Spinal cord (tissue), 10 donors: ENCODE measurements around the gene CFAP46. TPM values are rescaled to one million over a fixed set of nuclear protein-coding genes. Genes with fewer than 3 reads are reported as not detected.
"Not testable (repeated sequence)": the region's sequence is repeated elsewhere in the genome, so short reads cannot be mapped to it uniquely, and the experiment has no call there.

Source experiments
- DNase-seq, 6 donors: peaks; one replicate each; pipeline versions ENCODE4 v3.0.0 to v3.0.0-alpha.2; 2013 to 2015; ENCODE audit warnings: low spot score in 6 of 6, low read depth in 4 of 6
- H3K27ac ChIP-seq: one replicate; pipeline ENCODE4 v1.5.1; 2013; ENCODE audit warnings: low read depth, low read length, control low read depth
- H3K27me3 ChIP-seq: one replicate; pipeline ENCODE4 v1.6.1; 2013; ENCODE audit warnings: low read length; ENCODE audit not compliant: control insufficient read depth, insufficient read depth
- H3K36me3 ChIP-seq: one replicate; pipeline ENCODE4 v1.6.1; 2013; ENCODE audit warnings: low read length; ENCODE audit not compliant: control insufficient read depth, insufficient read depth
- H3K4me1 ChIP-seq: one replicate; pipeline ENCODE4 v1.6.1; 2013; ENCODE audit warnings: low read length; ENCODE audit not compliant: control insufficient read depth, insufficient read depth
- H3K4me3 ChIP-seq: one replicate; pipeline ENCODE4 v1.5.1; 2013; ENCODE audit warnings: low read depth, low read length, control low read depth
- H3K9me3 ChIP-seq: one replicate; pipeline ENCODE4 v1.6.1; 2013; ENCODE audit warnings: low read length; ENCODE audit not compliant: control insufficient read depth, insufficient read depth
- WGBS: methylation state at CpG from one replicate; pipeline ENCODE4 v1.1.5; 2013; ENCODE audit warnings: missing lambda C conversion rate; ENCODE audit not compliant: insufficient coverage; 5-methylcytosine and 5-hydroxymethylcytosine counted together
- polyA plus RNA-seq, 2 donors: library from polyadenylated mRNA; unstranded; fragments of 120-200 nt; gene quantifications; one replicate each; pipeline ENCODE4 v1.2.1, GENCODE V29; 2013; ENCODE audit not compliant: insufficient read length in 2 of 2
- total RNA-seq, 2 donors: library from RNA; depleted of rRNA in 1 of 2; stranded (reverse); fragments of 120-200 nt in 1 of 2; fragments of >200 nt in 1 of 2; gene quantifications; one replicate each; pipeline versions ENCODE4 v1.2.3 to v1.2.4, GENCODE V29; 2013 to 2014
- donor health status: healthy.

Gene CFAP46
- total and polyA plus RNA-seq, 4 donors, result 5.3 to 14.3 (median 13.2) TPM

DNA sequence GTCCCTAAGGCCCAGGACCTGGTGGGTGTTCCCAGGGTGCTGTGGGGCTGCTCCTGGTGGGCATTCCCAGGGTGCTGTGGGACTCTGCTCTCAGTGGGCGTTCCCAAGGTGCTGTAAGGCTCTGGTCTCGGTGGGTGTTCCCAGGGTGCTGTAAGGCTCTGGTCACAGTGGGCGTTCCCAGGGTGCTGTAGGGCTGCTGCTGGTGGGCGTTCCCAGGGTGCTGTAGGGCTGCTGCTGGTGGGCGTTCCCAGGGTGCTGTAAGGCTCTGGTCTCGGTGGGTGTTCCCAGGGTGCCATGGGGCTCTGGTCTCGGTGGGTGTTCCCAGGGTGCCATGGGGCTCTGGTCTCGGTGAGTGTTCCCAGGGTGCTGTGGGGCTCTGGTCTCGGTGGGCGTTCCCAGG is 99.1 kb downstream of the CFAP46 start:
- WGBS, result 94% methylated on average over 10 of the region's 10 CpGs
- Histone ChIP-seq H3K36me3 (peaks cover 18% of the 10 kb centered on the region), H3K4me1 (peaks cover 10% of the 10 kb centered on the region)
- H3K27ac ChIP-seq, H3K9me3 ChIP-seq, DNase-seq, H3K27me3 ChIP-seq, H3K4me3 ChIP-seq: not testable (repeated sequence)

DNA sequence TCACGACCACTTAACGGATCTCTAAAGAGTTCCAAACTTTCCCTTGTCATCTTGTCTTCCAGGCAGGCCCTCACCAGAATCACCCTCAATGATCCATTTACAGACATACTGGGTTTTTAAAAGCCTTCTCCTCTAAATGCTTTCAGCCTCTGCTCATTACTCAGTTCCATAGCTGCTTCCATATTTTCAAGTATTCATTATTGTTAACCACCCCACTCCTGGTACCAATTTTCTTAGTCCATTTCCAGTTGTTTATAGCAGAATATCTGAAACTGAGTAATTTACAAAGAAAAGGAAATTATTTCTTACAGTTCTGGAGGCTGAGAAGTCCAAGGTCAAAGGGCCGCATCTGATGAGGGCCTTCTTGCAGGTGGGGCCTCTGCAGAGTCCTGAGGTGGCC is 100.0 kb downstream of the CFAP46 start:
- no peak for DNase-seq
- WGBS, result 92% methylated on average over 3 of the region's 3 CpGs
- Histone ChIP-seq H3K27ac (no peak overlapping the region), H3K4me3 (no peak overlapping the region), H3K4me1 (peaks cover 1% of the 10 kb centered on the region), H3K9me3 (peaks cover 7% of the 10 kb centered on the region), H3K36me3 (peaks cover 17% of the 10 kb centered on the region), H3K27me3 (peaks cover 3% of the 10 kb centered on the region)

DNA sequence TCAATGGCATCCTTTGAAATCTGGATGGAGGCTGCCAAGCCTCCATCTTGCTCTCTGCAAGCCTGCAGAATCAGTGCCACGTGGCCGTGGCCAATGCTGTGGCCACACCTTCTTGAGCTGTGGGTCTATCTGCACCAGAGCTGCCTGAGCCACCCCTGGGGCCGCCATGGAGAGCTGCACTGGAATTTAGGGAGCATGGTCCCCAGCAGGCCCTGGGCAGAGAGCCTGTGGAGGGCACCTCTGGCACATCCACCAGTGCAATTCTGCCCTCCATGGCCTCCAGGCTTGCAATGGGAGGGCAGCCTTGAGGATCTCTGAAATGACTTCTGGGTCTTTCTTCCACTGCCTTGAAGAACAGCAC is 100.8 kb downstream of the CFAP46 start:
- no peak for DNase-seq
- H3K27me3 ChIP-seq, result peaks cover 3% of the 10 kb centered on the region
- 80% methylated on average over 3 of the region's 3 CpGs for WGBS
- H3K27ac ChIP-seq, result no peak overlapping the region
- H3K4me3 ChIP-seq, result no peak overlapping the region
- peaks cover 11% of the 10 kb centered on the region for H3K36me3 ChIP-seq
- H3K4me1 ChIP-seq, result peaks cover 7% of the 10 kb centered on the region
- peaks cover 7% of the 10 kb centered on the region for H3K9me3 ChIP-seq

DNA sequence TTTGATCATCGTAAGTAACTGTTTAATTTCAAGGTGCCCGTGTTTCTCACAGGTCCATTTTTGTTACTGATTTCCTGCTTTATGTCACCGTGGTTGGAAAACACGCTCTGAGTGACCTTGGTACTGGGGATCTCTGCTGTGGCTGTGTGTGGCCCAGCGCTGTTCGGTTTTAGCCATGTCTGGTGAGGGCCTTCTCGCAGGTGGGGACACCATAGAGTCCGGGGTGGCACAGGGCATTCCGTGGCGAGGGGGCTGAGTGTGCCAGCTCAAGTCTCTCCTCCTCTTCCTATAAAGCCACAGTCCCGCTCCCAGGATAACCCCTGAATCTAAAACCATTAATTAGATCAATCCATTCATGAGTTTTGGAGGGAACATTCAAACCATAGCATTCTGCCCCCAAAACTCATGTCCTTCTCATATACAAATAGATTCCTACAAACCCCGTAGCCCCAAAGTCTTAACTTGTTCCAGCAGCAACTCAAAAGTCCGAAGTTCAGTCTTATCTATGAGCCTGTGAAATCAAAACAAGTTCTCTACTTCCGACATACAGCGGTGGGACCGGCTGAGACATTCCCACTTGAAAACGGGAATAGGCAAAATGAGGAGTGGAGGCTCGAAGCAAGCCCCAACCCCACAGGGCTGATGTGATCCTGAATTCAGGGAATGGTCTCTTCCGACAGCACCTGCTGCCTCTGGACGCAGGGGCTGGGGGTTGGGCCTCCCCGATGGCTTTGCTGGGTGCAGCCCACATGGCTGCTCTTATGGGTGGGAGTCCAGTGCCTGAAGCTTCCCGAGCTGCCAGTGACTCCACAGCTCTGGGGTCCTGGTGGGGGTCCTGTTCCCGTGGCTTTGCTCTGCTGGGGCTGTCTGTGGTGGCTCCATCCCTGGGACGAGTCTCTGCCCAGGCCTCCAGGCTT is 101.4 kb downstream of the CFAP46 start:
- DNase-seq, result no peak
- H3K27ac ChIP-seq, result no peak overlapping the region
- peaks cover 3% of the 10 kb centered on the region for H3K27me3 ChIP-seq
- peaks cover 13% of the 10 kb centered on the region for H3K4me1 ChIP-seq
- H3K36me3 ChIP-seq, result peaks cover 12% of the 10 kb centered on the region
- no peak overlapping the region for H3K4me3 ChIP-seq
- peaks cover 7% of the 10 kb centered on the region for H3K9me3 ChIP-seq
- 89% methylated on average over 17 of the region's 24 CpGs for WGBS

DNA sequence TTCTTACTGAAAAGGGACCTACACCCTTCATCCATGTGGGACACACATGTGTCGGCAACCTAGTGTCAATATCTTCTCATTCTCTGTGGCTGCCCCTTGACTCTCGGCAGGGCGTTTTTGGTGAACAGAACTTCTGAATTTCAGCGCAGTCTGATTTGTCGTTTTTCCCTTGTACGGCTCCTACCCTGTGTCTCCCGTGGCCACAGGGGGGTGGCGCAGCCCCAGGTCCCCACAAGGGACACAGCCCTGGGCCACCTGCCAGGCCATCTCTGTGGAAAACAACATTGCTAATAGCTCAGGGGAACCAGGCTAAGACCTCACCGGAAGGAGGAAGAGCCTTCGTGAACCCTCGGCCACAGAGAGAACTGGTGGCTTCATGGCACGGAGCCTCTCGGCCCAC is 103.3 kb downstream of the CFAP46 start:
- Histone ChIP-seq H3K9me3 (peaks cover 7% of the 10 kb centered on the region), H3K4me3 (no peak overlapping the region), H3K27ac (no peak overlapping the region), H3K36me3 (peaks cover 14% of the 10 kb centered on the region), H3K4me1 (peaks cover 13% of the 10 kb centered on the region), H3K27me3 (peaks cover 8% of the 10 kb centered on the region)
- no peak for DNase-seq
- 80% methylated on average over 11 of the region's 13 CpGs for WGBS

- no peak for DNase-seq
- 91% methylated on average over 20 of the region's 21 CpGs for WGBS
- peaks cover 7% of the 10 kb centered on the region for H3K9me3 ChIP-seq
- no peak overlapping the region for H3K4me3 ChIP-seq
- H3K27ac ChIP-seq, result no peak overlapping the region
- H3K4me1 ChIP-seq, result peaks cover 13% of the 10 kb centered on the region
- peaks cover 12% of the 10 kb centered on the region for H3K27me3 ChIP-seq
- peaks cover 14% of the 10 kb centered on the region for H3K36me3 ChIP-seq
These were observed 103.9 kb downstream of the CFAP46 start for GRCh38 chr10:132838346-132838970.

- peaks cover 13% of the 10 kb centered on the region for H3K4me1 ChIP-seq
- 88% methylated on average over 19 of the region's 21 CpGs for WGBS
- peaks cover 14% of the 10 kb centered on the region for H3K27me3 ChIP-seq
- no peak for DNase-seq
- H3K9me3 ChIP-seq, result peaks cover 6% of the 10 kb centered on the region
- H3K27ac ChIP-seq, result no peak overlapping the region
- H3K4me3 ChIP-seq, result no peak overlapping the region
- H3K36me3 ChIP-seq, result peaks cover 14% of the 10 kb centered on the region
These were observed 104.5 kb downstream of the CFAP46 start for GRCh38 chr10:132837905-132838304.

DNA sequence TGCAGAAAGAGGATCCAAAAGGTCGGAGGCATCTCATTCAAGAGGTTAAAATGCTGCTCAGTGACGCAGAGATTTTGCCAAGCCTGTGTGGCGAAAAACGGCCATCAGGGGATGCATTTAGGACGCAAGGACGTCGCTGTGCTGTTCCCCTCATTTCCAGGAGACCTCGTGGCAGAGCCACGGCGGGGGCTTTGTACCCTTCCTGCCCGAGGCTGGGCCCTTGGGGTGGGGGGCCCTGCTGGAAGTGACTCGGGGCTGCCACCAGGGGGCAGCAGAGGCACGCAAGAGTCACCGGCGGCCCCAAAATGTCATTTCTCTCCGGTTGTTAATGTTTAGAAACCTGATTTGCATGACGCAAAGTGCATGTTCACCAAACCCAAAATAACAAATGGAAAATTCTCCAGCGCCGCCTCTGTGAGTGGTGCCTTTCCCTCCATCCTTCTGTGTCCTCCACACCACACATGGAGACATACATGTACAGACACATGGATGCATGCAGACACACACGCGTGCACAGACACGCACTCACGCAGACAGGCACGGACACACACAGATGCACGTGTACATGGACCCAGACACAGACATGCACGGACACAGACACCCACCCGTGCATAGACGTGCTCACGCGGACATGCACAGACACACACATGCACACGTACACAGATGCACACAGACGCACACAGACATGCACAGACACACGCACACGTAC is 105.4 kb downstream of the CFAP46 start:
- Histone ChIP-seq H3K36me3 (peaks cover 14% of the 10 kb centered on the region), H3K27ac (no peak overlapping the region), H3K9me3 (no peaks in the 10 kb centered on the region), H3K4me3 (no peak overlapping the region), H3K27me3 (peaks cover 22% of the 10 kb centered on the region), H3K4me1 (peaks cover 13% of the 10 kb centered on the region)
- 52% methylated on average over 34 of the region's 34 CpGs for WGBS
- peak in 5 of 6 donors; percentile 23 to 84 (median 31) for DNase-seq

- Histone ChIP-seq H3K27me3 (peaks cover 23% of the 10 kb centered on the region), H3K36me3 (peaks cover 14% of the 10 kb centered on the region), H3K9me3 (no peaks in the 10 kb centered on the region), H3K4me3 (no peak overlapping the region), H3K27ac (no peak overlapping the region), H3K4me1 (peaks cover 13% of the 10 kb centered on the region)
- no peak for DNase-seq
- 71% methylated on average over 24 of the region's 27 CpGs for WGBS
These were observed 106.0 kb downstream of the CFAP46 start for GRCh38 chr10:132836248-132836831.
